B cell (primary cell): Measurements from ENCODE around the gene RASSF8. TPM values are rescaled to one million over a fixed set of nuclear protein-coding genes. Genes with fewer than 3 reads are reported as not detected.

Source experiments
- ATAC-seq: fragments of 200-7000 bp; cut with Tn5 transposase; one replicate; pipeline ENCODE4 v1.10.0; 2021; ENCODE audit warnings: low read depth, mild to moderate bottlenecking, moderate number of reproducible peaks, moderate library complexity
- CTCF ChIA-PET: fragments of 350-600 bp; sonication (Branson Sonifier 250); formaldehyde crosslinking; loops from one replicate; lab custom pipeline; 2021; ENCODE audit warnings: antibody characterized with exemption, inconsistent platforms; lab: Charles Lee
- POLR2A ChIA-PET: fragments of 350-600 bp; sonication (Branson Sonifier 250); formaldehyde crosslinking; loops from one replicate; lab custom pipeline; 2021; ENCODE audit warnings: antibody characterized with exemption; lab: Charles Lee
- DNase-seq: peaks from one replicate; pipeline ENCODE4 v3.0.0; 2013
- H2AFZ ChIP-seq: 2 replicates; pipeline ENCODE4 v1.6.1; 2012; ENCODE audit warnings: mild to moderate bottlenecking, low read depth, low read length; ENCODE audit not compliant: insufficient read depth, poor library complexity, severe bottlenecking
- H3K27ac ChIP-seq, 2 donors: 1 replicate in 1 of 2; 2 replicates in 1 of 2; pipeline ENCODE4 v1.5.1; 2012 to 2013; ENCODE audit warnings: low read length in 2 of 2, mild to moderate bottlenecking in 2 of 2, moderate library complexity in 1 of 2
- H3K27me3 ChIP-seq, 4 experiments: fragments of 200-600 bp in 1 of 4; sonication (generic) in 1 of 4; replicated peaks in 1 of 4; 1 replicate in 2 of 4; 2 replicates in 2 of 4; pipeline versions ENCODE4 v1.6.1 to v1.7.0; 2013 to 2016; ENCODE audit warnings: low read length in 3 of 4, mild to moderate bottlenecking in 2 of 4, mixed read lengths in 1 of 4, moderate library complexity in 1 of 4; ENCODE audit not compliant: insufficient read depth in 4 of 4, control insufficient read depth in 3 of 4; ENCODE audit errors: control extremely low read depth in 1 of 4
- H3K36me3 ChIP-seq, 2 experiments: replicated peaks in 1 of 2; 1 replicate in 1 of 2; 2 replicates in 1 of 2; pipeline versions ENCODE4 v1.6.1 to v1.7.1; 2013; ENCODE audit warnings: low read length in 1 of 2; ENCODE audit not compliant: insufficient read depth in 2 of 2, control insufficient read depth in 1 of 2; ENCODE audit errors: control extremely low read depth in 1 of 2, extremely low read depth in 1 of 2
- H3K4me1 ChIP-seq, 2 donors: fragments of 200-600 bp in 1 of 2; sonication (generic) in 1 of 2; 1 replicate in 1 of 2; 2 replicates in 1 of 2; pipeline versions ENCODE4 v1.5.1 to v1.6.1; 2013 to 2017; ENCODE audit warnings: low read length in 2 of 2; ENCODE audit not compliant: control insufficient read depth in 2 of 2, insufficient read depth in 2 of 2
- H3K4me2 ChIP-seq: replicated peaks from 2 replicates; pipeline ENCODE3; 2012; ENCODE audit warnings: mild to moderate bottlenecking, low read depth, low read length; ENCODE audit not compliant: poor library complexity, severe bottlenecking
- H3K4me3 ChIP-seq, 5 experiments: fragments of 200-600 bp in 1 of 5; sonication (generic) in 1 of 5; 1 replicate in 3 of 5; 2 replicates in 2 of 5; pipeline versions ENCODE4 v1.5.1 to v1.7.0; 2011 to 2016; ENCODE audit warnings: low read length in 4 of 5, mild to moderate bottlenecking in 4 of 5, low read depth in 2 of 5, control low read depth in 1 of 5, moderate library complexity in 1 of 5; ENCODE audit not compliant: insufficient read depth in 1 of 5; ENCODE audit errors: control extremely low read depth in 1 of 5, extremely low read depth in 1 of 5
- H3K79me2 ChIP-seq: fragments of 200-600 bp; sonication (generic); one replicate; pipeline ENCODE4 v1.6.0; 2016; ENCODE audit warnings: low read length; ENCODE audit not compliant: control insufficient read depth, insufficient read depth
- H3K9ac ChIP-seq: fragments of 200-600 bp; sonication (generic); 2 replicates; pipeline ENCODE4 v1.6.1; 2017; ENCODE audit warnings: mild to moderate bottlenecking, low read length, moderate library complexity
- H3K9me3 ChIP-seq, 3 donors: one replicate each; pipeline versions ENCODE4 v1.6.1 to v1.7.1; 2013; ENCODE audit warnings: low read length in 2 of 3; ENCODE audit not compliant: control insufficient read depth in 2 of 3, insufficient read depth in 1 of 3; ENCODE audit errors: control extremely low read depth in 1 of 3
- H4K20me1 ChIP-seq: 2 replicates; pipeline ENCODE4 v1.6.0; 2012; ENCODE audit warnings: mild to moderate bottlenecking, low read length; ENCODE audit not compliant: insufficient read depth, control insufficient read depth, poor library complexity, severe bottlenecking
- H3K27ac Mint-ChIP-seq: one replicate; pipeline ENCODE4 v1.8.0; 2021; ENCODE audit warnings: mixed read lengths
- H3K27me3 Mint-ChIP-seq: one replicate; pipeline ENCODE4 v1.8.0; 2021; ENCODE audit warnings: mixed read lengths
- H3K4me1 Mint-ChIP-seq: one replicate; pipeline ENCODE4 v1.8.0; 2021; ENCODE audit warnings: mixed read lengths
- H3K4me3 Mint-ChIP-seq: one replicate; pipeline ENCODE4 v1.8.0; 2021; ENCODE audit warnings: mixed read lengths
- H3K9me3 Mint-ChIP-seq: one replicate; pipeline ENCODE4 v1.8.0; 2022; ENCODE audit warnings: mixed read lengths; ENCODE audit not compliant: insufficient read depth
- CTCF ChIP-seq: fragments of 200-600 bp; IDR thresholded peaks from one replicate; pipeline ENCODE4 v1.8.0; 2022; ENCODE audit warnings: antibody characterized with exemption, mild to moderate bottlenecking
- EZH2 ChIP-seq: IDR thresholded peaks from 2 replicates; pipeline ENCODE4 v1.6.1; 2012; ENCODE audit warnings: borderline replicate concordance, low read depth, mild to moderate bottlenecking, moderate library complexity, low read length; ENCODE audit not compliant: insufficient read depth, poor library complexity, severe bottlenecking
- WGBS: methylation state at CpG from one replicate; pipeline ENCODE4 v1.1.5; 2013; ENCODE audit warnings: missing lambda C conversion rate; ENCODE audit not compliant: insufficient coverage; 5-methylcytosine and 5-hydroxymethylcytosine counted together
- intact Hi-C: fragments of 100-400 bp; cut with micrococcal nuclease; formaldehyde crosslinking; loops from one replicate; pipeline ENCODE4 v1.10.0; 2022
- polyA plus RNA-seq: library from polyadenylated mRNA; depleted of rRNA; stranded (reverse); fragments of >200 nt; gene quantifications from 2 replicates; pipeline ENCODE4 v1.2.3, GENCODE V29; 2012
- total RNA-seq, 2 donors: library from RNA; stranded (reverse); fragments of 120-200 nt in 1 of 2; gene quantifications; 1 replicate in 1 of 2; 2 replicates in 1 of 2; pipeline versions ENCODE4 v1.2.3 to v1.2.4, GENCODE V29; 2013 to 2022

The RASSF8 gene
- total and polyA plus RNA-seq, 2 donors (not counting 1 experiment from before 2014, with no cell fraction given), result 0.01 to 0.49 TPM

GRCh38 chr12:26123482-26123980, 165.0 kb downstream of the RASSF8 start:
- H3K27ac Mint-ChIP-seq, result peak overlapping the region; percentile 99
- ATAC-seq, result no peak
- H3K27ac ChIP-seq, result peak overlapping the region; percentile 63 to 86

More at GRCh38 chr12:26123482-26123980, 165.0 kb downstream of the RASSF8 start:
- WGBS, result 10% methylated on average over 5 of the region's 8 CpGs
- Histone ChIP-seq H4K20me1 (no peaks in the 10 kb centered on the region), H3K36me3 (no peaks in the 10 kb centered on the region), H3K4me1 (peaks cover 52 to 54% of the 10 kb centered on the region in 2 donors), H3K4me3 (peak overlapping the region in 4 of 5 experiments; percentile 51 to 87 (median 74)), H3K9ac (peak overlapping the region; percentile 80), H3K4me2 (peak overlapping the region; percentile 94), H3K9me3 (peaks cover 0 to 3% (median 0%) of the 10 kb centered on the region in 3 donors), H3K27me3 (peaks cover 0 to 14% (median 0%) of the 10 kb centered on the region in 4 experiments), H3K79me2 (peaks cover 8% of the 10 kb centered on the region), H2AFZ (peak overlapping the region; percentile 81)
- intact Hi-C loops, result loop anchor here (2.0 to 5.0 kb wide), 6 partner anchors 71 to 889 kb away; partner anchors contain the start of genes FGFR1OP2, INTS13, SSPN and TM7SF3
- TF ChIP-seq EZH2 (no peak), CTCF (no peak)
- H3K9me3 Mint-ChIP-seq, result no peaks in the 10 kb centered on the region
- no peak for DNase-seq
- H3K4me3 Mint-ChIP-seq, result peak overlapping the region; percentile 99
- POLR2A ChIA-PET, result interaction anchor here (0.7 to 5.5 kb wide), 7 partner anchors 9 to 349 kb away, joined by 3 to 117 read pairs (median 7); partner anchors contain the start of gene SSPN
- CTCF ChIA-PET, result interaction anchor here (0.9 to 6.5 kb wide), 20 partner anchors 9 to 491 kb away, joined by 3 to 72 read pairs (median 8); partner anchors contain the start of gene SSPN
- peaks cover 66% of the 10 kb centered on the region for H3K4me1 Mint-ChIP-seq
- H3K27me3 Mint-ChIP-seq, result peaks cover 4% of the 10 kb centered on the region
